Gastroesophageal sphincter (tissue), 4 donors: ENCODE measurements around the gene MGLL. TPM values are rescaled to one million over a fixed set of nuclear protein-coding genes. Genes with fewer than 3 reads are reported as not detected.

Experiments
- ATAC-seq: fragments of 150-250 bp; one replicate; pipeline ENCODE4 v1.9.1; 2016; ENCODE audit warnings: mild to moderate bottlenecking, moderate library complexity
- H3K27ac ChIP-seq, 4 donors: fragments of 200-600 bp; sonication (generic) in 3 of 4; 1 replicate in 3 of 4; 2 replicates in 1 of 4; pipeline ENCODE4 v1.5.1; 2016 to 2019
- H3K27me3 ChIP-seq: fragments of 200-600 bp; sonication (generic); one replicate; pipeline ENCODE4 v1.5.1; 2019
- H3K36me3 ChIP-seq, 2 donors: fragments of 200-600 bp; sonication (generic); one replicate each; pipeline ENCODE4 v1.5.1; 2019; ENCODE audit warnings: control low read depth in 1 of 2
- H3K4me1 ChIP-seq, 3 donors: fragments of 200-600 bp; sonication (generic); 1 replicate in 2 of 3; 2 replicates in 1 of 3; pipeline ENCODE4 v1.5.1; 2016 to 2019; ENCODE audit warnings: control low read depth in 2 of 3
- H3K4me3 ChIP-seq, 2 donors: fragments of 200-600 bp; sonication (generic); one replicate each; pipeline ENCODE4 v1.5.1; 2019; ENCODE audit warnings: mild to moderate bottlenecking in 1 of 2, moderate library complexity in 1 of 2
- H3K9me3 ChIP-seq, 3 donors: fragments of 200-600 bp; sonication (generic); one replicate each; pipeline ENCODE4 v1.5.1; 2017 to 2019; ENCODE audit warnings: control low read depth in 2 of 3
- CTCF ChIP-seq, 4 experiments: fragments of 200-600 bp in 2 of 4; fragments of 450-650 bp in 2 of 4; sonication (generic) in 1 of 4; IDR thresholded peaks; one replicate each; pipeline ENCODE4 v1.5.1; 2017 to 2019; ENCODE audit warnings: antibody characterized with exemption in 4 of 4, mild to moderate bottlenecking in 2 of 4, moderate library complexity in 2 of 4
- EP300 ChIP-seq: sonication (generic); formaldehyde crosslinking; IDR thresholded peaks from one replicate; pipeline ENCODE4 v1.6.1; 2017; ENCODE audit warnings: antibody characterized with exemption, mild to moderate bottlenecking
- POLR2A ChIP-seq, 2 donors: fragments of 450-650 bp; IDR thresholded peaks; one replicate each; pipeline ENCODE4 v1.6.1; 2017; ENCODE audit warnings: antibody characterized with exemption in 2 of 2, mild to moderate bottlenecking in 2 of 2, moderate library complexity in 1 of 2
- POLR2AphosphoS5 ChIP-seq: sonication (generic); formaldehyde crosslinking; IDR thresholded peaks from one replicate; pipeline ENCODE4 v1.6.1; 2017; ENCODE audit warnings: antibody characterized with exemption
- WGBS, 2 donors: methylation state at CpG; one replicate each; pipeline ENCODE4 v1.1.5; 2018; ENCODE audit warnings: low coverage in 1 of 2; 5-methylcytosine and 5-hydroxymethylcytosine counted together
- total RNA-seq, 4 donors: library from RNA; depleted of rRNA; stranded (reverse); fragments of >200 nt; gene quantifications; one replicate each; pipeline ENCODE4 v1.1.0, GENCODE V29; 2016

The MGLL gene
- total RNA-seq, 4 donors from 2014 or later: 39.2 to 171 (median 55.8) TPM

- H3K4me1 ChIP-seq: peaks cover 10 to 68% (median 45%) of the 10 kb centered on the region in 3 donors
- peak overlapping the region; percentile 67 to 96 (median 92) for H3K27ac ChIP-seq
- no peaks in the 10 kb centered on the region for H3K9me3 ChIP-seq
- 0 to 5% methylated on average over 1 to 4 of the region's 16 CpGs for WGBS, 2 donors
- TF ChIP-seq POLR2A (IDR thresholded peaks at IDR 0.05) (peak in 1 of 2 donors; percentile 32), EP300 (no peak), POLR2AphosphoS5 (peak; percentile 93)
- peak overlapping the region in 1 of 2 donors; percentile 36 for H3K4me3 ChIP-seq
- no peaks in the 10 kb centered on the region for H3K27me3 ChIP-seq
- peaks cover 0 to 21% of the 10 kb centered on the region in 2 donors for H3K36me3 ChIP-seq
- peak; percentile 85 for ATAC-seq
Observed at GRCh38 chr3:127697551-127698240, 124.6 kb downstream of the MGLL start.

- Histone ChIP-seq H3K27me3 (no peaks in the 10 kb centered on the region), H3K9me3 (no peaks in the 10 kb centered on the region), H3K27ac (peak overlapping the region in 1 of 4 donors; percentile 31), H3K4me3 (no peak overlapping the region), H3K36me3 (peaks cover 0 to 36% of the 10 kb centered on the region in 2 donors), H3K4me1 (peaks cover 12 to 58% (median 44%) of the 10 kb centered on the region in 3 donors)
- ATAC-seq: no peak
- WGBS, 2 donors: 52% methylated on average over 4 of the region's 17 CpGs; no CpG with 5 or more reads in 1 of the 2 donors
- TF ChIP-seq CTCF (IDR thresholded peaks at IDR 0.05): peak in 3 of 4 experiments; percentile 28 to 41 (median 29)
- no peak for TF ChIP-seq POLR2A (IDR thresholded peaks at IDR 0.05)
- no peak for TF ChIP-seq EP300
Observed at GRCh38 chr3:127694467-127695215, 127.7 kb downstream of the MGLL start.

DNA sequence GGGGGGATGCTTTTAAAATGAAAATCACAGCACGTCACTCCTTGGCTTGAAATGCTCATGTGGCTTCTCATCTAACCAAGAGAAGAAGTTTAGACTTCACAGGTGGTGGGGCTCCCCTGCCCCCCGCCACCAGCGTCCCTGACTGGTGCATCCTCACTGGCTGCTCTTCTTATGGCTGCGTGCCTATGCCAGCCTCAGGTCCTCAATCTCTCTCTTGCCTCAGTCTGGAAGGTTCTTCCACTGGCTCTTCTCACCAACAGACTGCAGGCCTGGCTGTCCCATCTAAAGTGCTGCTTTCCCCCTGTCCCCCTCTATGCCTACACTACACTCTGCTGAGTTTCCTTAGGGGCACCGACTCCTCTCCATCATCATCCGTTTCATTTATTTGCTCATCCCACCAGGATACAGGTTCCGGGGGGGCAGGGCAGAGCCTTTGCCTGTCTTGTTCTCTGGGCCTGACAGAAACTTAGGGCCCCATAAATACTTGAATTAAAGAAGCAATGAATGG is 128.9 kb downstream of the MGLL start:
- ATAC-seq: no peak
- WGBS, 2 donors: 92 to 93% methylated on average over 5 to 7 of the region's 7 CpGs

GRCh38 chr3:127692501-127693335 is 129.6 kb downstream of the MGLL start:
- Histone ChIP-seq H3K27me3 (no peaks in the 10 kb centered on the region), H3K36me3 (peaks cover 0 to 36% of the 10 kb centered on the region in 2 donors), H3K4me1 (peaks cover 2 to 58% (median 29%) of the 10 kb centered on the region in 3 donors), H3K27ac (peak overlapping the region in 1 of 4 donors; percentile 6), H3K9me3 (no peaks in the 10 kb centered on the region), H3K4me3 (no peak overlapping the region)
- TF ChIP-seq POLR2A (IDR thresholded peaks at IDR 0.05) (no peak), POLR2AphosphoS5 (no peak), CTCF (IDR thresholded peaks at IDR 0.05) (no peak), EP300 (no peak)
- WGBS, 2 donors: 81 to 83% methylated on average over 8 to 20 of the region's 21 CpGs
- no peak for ATAC-seq

More for the DNA sequence above, 128.9 kb downstream of the MGLL start:
- H3K9me3 ChIP-seq: no peaks in the 10 kb centered on the region
- H3K4me1 ChIP-seq: peaks cover 6 to 58% (median 36%) of the 10 kb centered on the region in 3 donors
- peak overlapping the region in 1 of 4 donors; percentile 6 for H3K27ac ChIP-seq
- no peak for TF ChIP-seq CTCF (IDR thresholded peaks at IDR 0.05)
- no peak for TF ChIP-seq POLR2AphosphoS5
- no peak for TF ChIP-seq EP300
- no peak for TF ChIP-seq POLR2A (IDR thresholded peaks at IDR 0.05)
- no peaks in the 10 kb centered on the region for H3K27me3 ChIP-seq
- no peak overlapping the region for H3K4me3 ChIP-seq
- H3K36me3 ChIP-seq: peaks cover 0 to 36% of the 10 kb centered on the region in 2 donors
